IMR-90 (cell line): ENCODE results near the gene BCS1L. TPM values are rescaled to one million over a fixed set of nuclear protein-coding genes. Genes with fewer than 3 reads are reported as not detected.

Experiments
- ATAC-seq: fragments of 200-7000 bp; cut with Tn5 transposase; 2 replicates; pipeline ENCODE4 v1.9.1; 2020; ENCODE audit warnings: low read depth, mild to moderate bottlenecking, moderate library complexity
- BruUV-seq: library from RNA; stranded (reverse); fragments of 400-500 nt; replicated peaks from 2 replicates; lab custom pipeline; 2021; lab: Mats Ljungman, UMichigan
- CTCF ChIA-PET: fragments of 300-600 bp; formaldehyde crosslinking; extraction: SDS; loops from one replicate; lab custom pipeline; 2021; ENCODE audit warnings: antibody characterized with exemption; lab: Yijun Ruan, JAX
- POLR2A ChIA-PET: fragments of 300-600 bp; sonication (Branson Sonifier 250); formaldehyde crosslinking; loops from one replicate; lab custom pipeline; 2022; ENCODE audit warnings: antibody characterized with exemption; ENCODE audit not compliant: unreplicated experiment; lab: Charles Lee
- DNase-seq: peaks from one replicate; pipeline ENCODE4 v3.0.0; 2013
- H2AFZ ChIP-seq: replicated peaks from 2 replicates; pipeline ENCODE3; 2013; ENCODE audit warnings: low read length, mild to moderate bottlenecking; ENCODE audit not compliant: poor library complexity
- H2AK5ac ChIP-seq: 2 replicates; pipeline ENCODE4 v1.6.1; 2013; ENCODE audit warnings: low read depth, low read length, inconsistent platforms
- H2AK9ac ChIP-seq: replicated peaks from 2 replicates; pipeline ENCODE3; 2013; ENCODE audit warnings: mild to moderate bottlenecking, low read depth, low read length, moderate library complexity; ENCODE audit not compliant: poor library complexity
- H2BK120ac ChIP-seq: 2 replicates; pipeline ENCODE4 v1.6.1; 2013; ENCODE audit warnings: low read depth, low read length, inconsistent platforms
- H2BK15ac ChIP-seq: 3 replicates; pipeline ENCODE4 v1.6.1; 2013; ENCODE audit warnings: low read depth, low read length, inconsistent platforms
- H2BK20ac ChIP-seq: 2 replicates; pipeline ENCODE4 v1.6.1; 2013; ENCODE audit warnings: low read depth, mild to moderate bottlenecking, inconsistent platforms, low read length, moderate library complexity
- H2BK5ac ChIP-seq: 2 replicates; pipeline ENCODE4 v1.6.1; 2013; ENCODE audit warnings: mild to moderate bottlenecking, low read depth, low read length, inconsistent platforms; ENCODE audit not compliant: poor library complexity, severe bottlenecking
- H3K14ac ChIP-seq: replicated peaks from 2 replicates; pipeline ENCODE4 v1.6.1; 2013; ENCODE audit warnings: low read depth, low read length, inconsistent platforms
- H3K18ac ChIP-seq: 2 replicates; pipeline ENCODE4 v1.6.1; 2013; ENCODE audit warnings: low read depth, low read length, control low read depth
- H3K23ac ChIP-seq: 2 replicates; pipeline ENCODE4 v1.6.1; 2013; ENCODE audit warnings: low read depth, low read length, inconsistent platforms
- H3K27ac ChIP-seq: 2 replicates; pipeline ENCODE4 v1.5.1; 2013; ENCODE audit warnings: mild to moderate bottlenecking, control low read depth, low read length; ENCODE audit not compliant: insufficient read depth
- H3K27me3 ChIP-seq: 2 replicates; pipeline ENCODE4 v1.6.1; 2013; ENCODE audit warnings: low read length; ENCODE audit not compliant: control insufficient read depth, insufficient read depth
- H3K36me3 ChIP-seq: 2 replicates; pipeline ENCODE4 v1.6.1; 2013; ENCODE audit warnings: low read length, mixed read lengths; ENCODE audit not compliant: control insufficient read depth, insufficient read depth
- H3K4ac ChIP-seq: 2 replicates; pipeline ENCODE4 v1.6.1; 2013; ENCODE audit warnings: low read depth, low read length, inconsistent platforms
- H3K4me1 ChIP-seq: 2 replicates; pipeline ENCODE4 v1.6.1; 2013; ENCODE audit warnings: low read length, mixed read lengths; ENCODE audit not compliant: control insufficient read depth, insufficient read depth
- H3K4me2 ChIP-seq: 2 replicates; pipeline ENCODE4 v1.6.1; 2013; ENCODE audit warnings: low read depth, mild to moderate bottlenecking, control low read depth, low read length, moderate library complexity
- H3K4me3 ChIP-seq: 2 replicates; pipeline ENCODE4 v1.5.1; 2013; ENCODE audit warnings: low read depth, mild to moderate bottlenecking, control low read depth, low read length, moderate library complexity; ENCODE audit not compliant: insufficient read depth
- H3K56ac ChIP-seq: 2 replicates; pipeline ENCODE4 v1.6.1; 2013; ENCODE audit warnings: low read length, inconsistent platforms; ENCODE audit not compliant: insufficient read depth; ENCODE audit errors: extremely low read depth
- H3K79me1 ChIP-seq, 2 experiments: 2 replicates each; pipeline ENCODE4 v1.6.1; 2013; ENCODE audit warnings: low read length in 2 of 2, inconsistent platforms in 1 of 2, low read depth in 1 of 2
- H3K9ac ChIP-seq: 2 replicates; pipeline ENCODE4 v1.6.1; 2013; ENCODE audit warnings: low read depth, low read length, control low read depth
- H3K9me1 ChIP-seq: 2 replicates; pipeline ENCODE4 v1.6.1; 2013; ENCODE audit warnings: low read length, inconsistent platforms; ENCODE audit not compliant: insufficient read depth
- H3K9me3 ChIP-seq: 2 replicates; pipeline ENCODE4 v1.6.1; 2013; ENCODE audit warnings: low read length; ENCODE audit not compliant: control insufficient read depth, insufficient read depth
- H4K20me1 ChIP-seq: 2 replicates; pipeline ENCODE4 v1.6.1; 2013; ENCODE audit warnings: low read length, inconsistent platforms; ENCODE audit not compliant: insufficient read depth
- H4K5ac ChIP-seq: 2 replicates; pipeline ENCODE4 v1.6.1; 2013; ENCODE audit warnings: mild to moderate bottlenecking, low read depth, low read length, control low read depth
- H4K8ac ChIP-seq, 2 experiments: 2 replicates each; pipeline ENCODE4 v1.6.1; 2013; ENCODE audit warnings: low read depth in 2 of 2, low read length in 2 of 2, control low read depth in 1 of 2, inconsistent platforms in 1 of 2
- H4K91ac ChIP-seq: 2 replicates; pipeline ENCODE4 v1.6.1; 2013; ENCODE audit warnings: low read depth, low read length, inconsistent platforms; ENCODE audit not compliant: insufficient read depth
- RAD21 ChIP-seq: IDR thresholded peaks from 2 replicates; pipeline ENCODE4 v1.6.1; 2012; ENCODE audit warnings: low read length, improper control_type of control experiment
- RFX5 ChIP-seq: IDR thresholded peaks from 2 replicates; pipeline ENCODE4 v1.8.0; 2012; ENCODE audit warnings: low read depth, mild to moderate bottlenecking, low read length, moderate library complexity
- WGBS, 2 experiments: methylation state at CpG; one replicate each; pipeline versions ENCODE4 v1.1.5 to v1.1.7; 2013; ENCODE audit warnings: missing lambda C conversion rate in 2 of 2; ENCODE audit not compliant: insufficient read length in 1 of 2; ENCODE audit errors: extremely low coverage in 2 of 2; 5-methylcytosine and 5-hydroxymethylcytosine counted together
- dilution Hi-C: fragments of 300-500 bp; cut with HindIII; formaldehyde crosslinking; loops from one replicate; pipeline ENCODE4 v1.14.3; 2018; ENCODE audit warnings: low sequenced_read_pairs; ENCODE audit not compliant: unreplicated experiment
- in situ Hi-C: fragments of 300-500 bp; cut with MboI; formaldehyde crosslinking; loops from 3 replicates; pipeline ENCODE4 v1.14.3; 2019; ENCODE audit warnings: low sequenced_read_pairs, inconsistent platforms, mixed read lengths
- intact Hi-C: fragments of 100-400 bp; cut with micrococcal nuclease; formaldehyde crosslinking; loops from 2 replicates; pipeline ENCODE4 v1.10.0; 2022
- polyA plus RNA-seq, 3 experiments: library from polyadenylated mRNA; depleted of rRNA; stranded (reverse); fragments of >200 nt; gene quantifications; 2 replicates each; pipeline ENCODE4 v1.2.3, GENCODE V29; 2012; ENCODE audit warnings: low replicate concordance in 1 of 3
- total RNA-seq: library from RNA; depleted of rRNA; stranded (reverse); fragments of >200 nt; gene quantifications from 2 replicates; pipeline ENCODE4 v1.2.3, GENCODE V29; 2012

Gene BCS1L
- total and polyA plus RNA-seq, 2 of the 4 experiments (the other 2 are of a cell fraction): 39.1 to 56.7 TPM

GRCh38 chr2:218643751-218644310 lies 15.7 kb upstream of the BCS1L start:
- Histone ChIP-seq H3K9me1 (no peaks in the 10 kb centered on the region), H2BK120ac (no peak overlapping the region), H3K14ac (no peak overlapping the region), H2AK9ac (no peak overlapping the region), H2AK5ac (no peak overlapping the region), H4K5ac (no peak overlapping the region), H3K36me3 (peaks cover 71% of the 10 kb centered on the region), H2BK20ac (no peak overlapping the region), H4K91ac (no peak overlapping the region), H3K27ac (no peak overlapping the region), H2AFZ (no peak overlapping the region), H4K20me1 (peaks cover 3% of the 10 kb centered on the region), H3K27me3 (no peaks in the 10 kb centered on the region), H3K4ac (no peak overlapping the region), H3K4me1 (no peaks in the 10 kb centered on the region), H4K8ac (no peak overlapping the region), H2BK15ac (no peak overlapping the region), H3K9me3 (no peaks in the 10 kb centered on the region), H3K79me1 (peaks cover 8 to 16% of the 10 kb centered on the region in 2 experiments; a peak in 3 of 4 replicates), H3K4me3 (no peak overlapping the region), H3K18ac (no peak overlapping the region), H3K23ac (no peak overlapping the region), H2BK5ac (no peak overlapping the region), H3K9ac (no peak overlapping the region), H3K4me2 (no peak overlapping the region), H3K56ac (no peak overlapping the region)
- in situ Hi-C loops: no loop called here
- ChIA-PET CTCF (no interaction called here), POLR2A (no interaction called here)
- intact Hi-C loops: loop anchor here (10.0 kb wide), 1 partner anchor 169 kb away; no protein-coding TSS in a partner anchor
- TF ChIP-seq RFX5 (no peak), RAD21 (no peak)
- no peak for DNase-seq
- 100% methylated on average over 5 of the region's 10 CpGs; no CpG with 5 or more reads in 1 of the 2 experiments for WGBS, 2 experiments
- dilution Hi-C loops: no loop called here
- BruUV-seq: no TSS peak
- no peak for ATAC-seq
